ENCODE results near the gene PIK3C2G. TPM values are rescaled to one million over a fixed set of nuclear protein-coding genes. Genes with fewer than 3 reads are reported as not detected.

Gene PIK3C2G
- total RNA-seq, 1 experiment from 2014 or later: not detected

GRCh38 chr12:18261906-18262305 lies 588 bp downstream of the PIK3C2G start:
- Histone ChIP-seq H3K23me2 (ENCODE audit: insufficient read length, low read depth, low read length, poor library complexity, severe bottlenecking) (no peaks in the 10 kb centered on the region), H2BK15ac (ENCODE audit: low read depth, low read length) (no peak overlapping the region), H3K9ac (ENCODE audit: extremely low read depth, insufficient read length, low read length) (no peak overlapping the region), H3K23ac (ENCODE audit: insufficient read length, low read depth, low read length) (no peak overlapping the region), H3K4me1 (ENCODE audit: insufficient read depth, low read length) (0 out of 2 replicates have a peak, but pooled peaks cover 2% of the 10 kb centered on the region), H3K9me3 (ENCODE audit: control insufficient read depth, low read depth, low read length) (no peaks in the 10 kb centered on the region), H2AK5ac (ENCODE audit: insufficient read length, low read length) (no peak overlapping the region), H3K4me2 (ENCODE audit: insufficient read depth, insufficient read length, low read length) (no peak overlapping the region), H3K27ac (ENCODE audit: insufficient read length, low read depth, low read length) (no peak overlapping the region), H2BK12ac (ENCODE audit: insufficient read length, low read depth, low read length) (no peak overlapping the region), H3K27me3 (ENCODE audit: insufficient read depth, low read length) (no peaks in the 10 kb centered on the region), H2BK20ac (ENCODE audit: low read depth, low read length, poor library complexity, severe bottlenecking) (no peak overlapping the region), H3K79me2 (ENCODE audit: insufficient read depth, low read length) (no peaks in the 10 kb centered on the region), H3K14ac (ENCODE audit: insufficient read depth, low read length) (no peak overlapping the region), H3K4ac (ENCODE audit: low read depth, low read length) (no peak overlapping the region), H4K5ac (ENCODE audit: insufficient read length, low read depth, low read length) (no peak overlapping the region), H4K20me1 (ENCODE audit: control insufficient read depth, insufficient read depth, insufficient read length) (no peaks in the 10 kb centered on the region), H2AFZ (ENCODE audit: low read length) (peak overlapping the region; percentile 52), H2BK120ac (ENCODE audit: low read depth, low read length, poor library complexity, severe bottlenecking) (no peak overlapping the region), H3K56ac (ENCODE audit: insufficient read length, low read depth, low read length) (no peak overlapping the region), H3T11ph (ENCODE audit: low read length) (no peak overlapping the region), H2BK5ac (ENCODE audit: insufficient read length, low read length) (no peak overlapping the region), H3K79me1 (ENCODE audit: insufficient read depth, low read depth, low read length, poor library complexity, severe bottlenecking) (no peaks in the 10 kb centered on the region), H3K18ac (ENCODE audit: insufficient read length, low read depth, low read length) (no peak overlapping the region), H4K91ac (ENCODE audit: insufficient read length, low read depth, low read length) (no peak overlapping the region), H4K8ac (replicated peaks; ENCODE audit: insufficient read length, low read depth, low read length) (no peak overlapping the region)
- no peak for DNase-seq
- no CpG with 5 or more reads among the region's 5 CpGs for WGBS (ENCODE audit: extremely low coverage, insufficient read length, low lambda C conversion rate)
- Mint-ChIP-seq H3K36me3 (ENCODE audit: insufficient read depth in 1 of 3, low read depth in 3 of 3) (no peaks in the 10 kb centered on the region), H3K4me3 (no peak overlapping the region), H3K9me3 (no peaks in the 10 kb centered on the region), H3K4me1 (peaks cover 6 to 12% of the 10 kb centered on the region in 2 experiments), H3K27me3 (ENCODE audit: low read depth) (no peaks in the 10 kb centered on the region), H3K27ac (peak overlapping the region in 1 of 3 experiments; percentile 42; a peak in 1 of 7 replicates)
- no peak for TF ChIP-seq CTCF (conservative IDR thresholded peaks at IDR 0.05)
